GM18951 (cell line): ENCODE results near the gene PTH1R.
A peak's percentile ranks its signal among the peaks of the same experiment; 100 is the strongest.

Experiments used
- POLR2A ChIP-seq: IDR thresholded peaks from 4 replicates; pipeline ENCODE4 v1.6.1; 2011; ENCODE audit warnings: mild to moderate bottlenecking; ENCODE audit not compliant: insufficient read length, insufficient read depth; ENCODE audit errors: extremely low read depth
- in situ Hi-C: fragments of 300-500 bp; cut with MboI; formaldehyde crosslinking; loops from one replicate; pipeline ENCODE4 v1.12.0; 2022; ENCODE audit warnings: low sequenced_read_pairs, mixed read lengths, inconsistent platforms; ENCODE audit not compliant: unreplicated experiment

The PTH1R gene

GRCh38 chr3:46845397-46845859 lies 32.1 kb upstream of the PTH1R start:
- no peak for TF ChIP-seq POLR2A
- in situ Hi-C loops = no loop called here

GRCh38 chr3:46845860-46846623 lies 31.5 kb upstream of the PTH1R start:
- TF ChIP-seq POLR2A = peak; percentile 56
- in situ Hi-C loops = no loop called here

DNA sequence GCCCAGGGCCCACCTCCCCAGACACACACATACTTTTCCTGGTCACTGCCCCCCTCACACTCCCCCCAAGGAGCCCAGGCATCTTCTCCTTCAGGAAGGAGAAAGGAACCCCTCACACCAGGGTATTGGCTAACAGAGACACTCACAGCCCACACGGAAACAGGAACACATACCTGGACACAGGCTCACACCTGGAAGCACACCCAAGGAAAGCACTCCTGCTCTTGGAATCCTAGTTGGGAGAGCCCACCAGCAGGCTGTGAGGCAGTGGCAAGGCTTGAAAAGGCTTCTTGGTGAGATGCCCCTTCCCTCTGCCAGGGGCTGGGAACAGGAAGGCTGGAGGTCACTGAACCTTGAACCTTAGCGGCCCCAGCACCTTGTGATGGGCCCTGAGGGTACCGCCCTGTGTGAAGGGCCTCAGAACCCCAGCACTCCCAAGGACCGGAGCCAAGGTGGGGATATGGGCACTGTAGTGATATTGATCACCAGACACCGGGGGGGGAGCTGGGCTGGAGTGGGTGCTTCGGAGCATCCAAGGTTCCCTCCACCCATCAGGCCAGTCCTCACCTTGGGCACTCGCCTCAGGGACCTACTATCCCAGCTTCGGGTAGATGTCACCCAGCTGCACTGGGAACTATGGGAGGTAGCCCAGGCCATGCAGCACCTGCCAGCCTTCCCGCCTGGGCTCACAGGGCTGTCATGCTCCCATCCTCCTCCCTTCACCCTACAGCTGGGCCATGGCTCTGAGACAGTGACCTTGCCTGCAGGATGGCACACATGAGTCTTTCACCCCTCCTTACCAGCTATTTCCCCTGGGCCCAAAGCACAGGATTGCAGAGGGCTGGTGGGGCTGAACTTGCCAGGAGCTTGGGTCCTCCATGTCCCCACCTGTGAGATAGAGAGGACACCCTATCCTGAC lies 30.6 kb upstream of the PTH1R start:
- in situ Hi-C loops = no loop called here
- no peak for TF ChIP-seq POLR2A

DNA sequence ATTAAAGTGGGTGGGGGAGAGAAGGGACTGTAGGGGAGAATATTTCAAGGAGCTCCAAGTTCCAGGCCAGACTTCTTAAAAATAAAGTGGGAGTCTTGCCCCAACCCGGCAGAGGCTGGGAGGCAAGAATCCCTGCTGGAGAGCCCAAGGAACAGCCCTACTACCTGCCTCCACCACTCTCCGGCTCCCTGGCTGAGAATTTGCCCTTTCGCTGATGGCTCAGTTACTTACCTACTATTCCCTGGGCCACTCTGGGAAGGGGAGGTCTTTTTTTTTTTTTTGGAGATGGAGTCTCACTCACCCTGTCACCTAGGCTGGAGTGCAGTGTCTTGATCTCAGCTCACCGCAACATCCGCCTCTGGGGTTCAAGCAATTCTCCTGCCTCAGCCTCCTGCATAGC lies 29.8 kb upstream of the PTH1R start:
- TF ChIP-seq POLR2A = no peak
- in situ Hi-C loops = no loop called here

DNA sequence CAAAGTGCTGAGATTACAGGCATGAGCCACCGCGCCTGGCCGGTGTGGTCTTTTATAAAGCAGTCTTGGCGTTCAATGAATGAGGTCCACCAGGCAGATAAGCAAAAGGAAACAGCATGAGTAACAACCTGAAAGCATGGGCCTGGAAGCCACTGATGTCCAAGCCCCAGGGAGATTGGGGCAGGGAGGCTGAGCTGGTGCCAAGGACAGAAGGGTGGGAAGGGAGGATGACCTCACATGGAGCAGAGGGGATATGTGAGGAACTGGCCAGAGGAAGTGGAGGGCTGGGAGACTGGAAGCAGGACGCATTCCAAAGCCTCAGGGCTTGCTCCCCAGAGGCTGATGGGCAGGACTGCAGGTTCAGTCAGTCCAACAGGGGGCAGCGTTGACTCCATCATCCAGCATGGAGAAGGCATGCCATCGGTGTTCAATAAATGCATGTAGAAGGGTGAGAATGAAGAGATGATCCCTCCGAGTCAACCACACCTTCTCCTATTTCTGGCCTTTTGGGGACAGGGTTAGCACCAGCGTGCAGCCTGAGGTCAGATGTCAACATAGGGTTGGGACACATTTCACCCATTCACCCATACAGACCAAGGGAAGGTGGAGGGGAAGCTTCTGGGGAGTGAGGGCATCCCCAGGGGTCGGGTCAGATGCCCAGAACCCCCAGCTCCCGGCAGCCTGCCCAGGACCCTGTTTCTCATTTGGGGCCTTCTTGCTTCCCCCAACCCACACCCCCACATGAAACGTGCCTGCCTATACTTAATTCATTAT lies 29.1 kb upstream of the PTH1R start:
- TF ChIP-seq POLR2A = no peak
- in situ Hi-C loops = no loop called here

GRCh38 chr3:46849045-46849631 lies 28.4 kb upstream of the PTH1R start:
- in situ Hi-C loops = no loop called here
- no peak for TF ChIP-seq POLR2A

- in situ Hi-C loops = no loop called here
- TF ChIP-seq POLR2A = no peak
These were observed 27.6 kb upstream of the PTH1R start for GRCh38 chr3:46849686-46850467.

DNA sequence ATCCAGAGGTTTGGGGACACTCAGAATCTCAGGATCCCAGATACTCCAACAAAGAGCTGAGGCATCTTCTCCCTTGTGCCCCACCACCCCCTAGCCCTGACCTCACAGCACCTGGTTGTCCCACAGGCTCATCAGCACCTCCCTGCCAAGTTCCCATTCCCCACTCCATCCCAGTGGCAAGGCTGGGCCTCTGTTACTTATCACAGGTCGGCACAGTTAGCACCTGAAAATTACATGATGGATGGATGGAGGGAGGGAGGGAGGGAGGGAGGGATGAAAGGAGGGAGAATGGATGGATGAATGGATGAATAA lies 27.1 kb upstream of the PTH1R start:
- in situ Hi-C loops = no loop called here
- TF ChIP-seq POLR2A = no peak

GRCh38 chr3:46851364-46852333 lies 25.9 kb upstream of the PTH1R start:
- in situ Hi-C loops = no loop called here
- no peak for TF ChIP-seq POLR2A

GRCh38 chr3:46852334-46852720 lies 25.2 kb upstream of the PTH1R start:
- in situ Hi-C loops = no loop called here
- no peak for TF ChIP-seq POLR2A

- no peak for TF ChIP-seq POLR2A
- in situ Hi-C loops = no loop called here
These were observed 24.6 kb upstream of the PTH1R start for GRCh38 chr3:46852839-46853355.
